Effector memory CD8-positive, alpha-beta T cell (primary cell): Measurements from ENCODE around the gene PSMB8.
A peak's percentile ranks its signal among the peaks of the same experiment; 100 is the strongest.
"Not testable (repeated sequence)": the region's sequence is repeated elsewhere in the genome, so short reads cannot be mapped to it uniquely, and the experiment has no call there.

ENCODE experiments used
- ATAC-seq: fragments of 150-1000 bp; cut with Tn5 transposase; replicated peaks from 2 replicates; pipeline ENCODE4 v1.10.0; 2021; ENCODE audit warnings: mild to moderate bottlenecking, moderate library complexity
- DNase-seq, 3 experiments: peaks; one replicate each; pipeline ENCODE4 v3.0.0; 2021
- H3K27ac Mint-ChIP-seq, 2 donors: one replicate each; pipeline ENCODE4 v1.8.0; 2022; ENCODE audit warnings: mild to moderate bottlenecking in 2 of 2, mixed read lengths in 2 of 2, moderate library complexity in 2 of 2
- H3K27me3 Mint-ChIP-seq, 2 donors: one replicate each; pipeline ENCODE4 v1.8.0; 2022; ENCODE audit warnings: mixed read lengths in 2 of 2
- H3K36me3 Mint-ChIP-seq: one replicate; pipeline ENCODE4 v1.8.0; 2022; ENCODE audit warnings: mild to moderate bottlenecking, moderate library complexity, mixed read lengths; ENCODE audit not compliant: insufficient read depth
- H3K4me1 Mint-ChIP-seq, 2 donors: one replicate each; pipeline ENCODE4 v1.8.0; 2022; ENCODE audit warnings: low read depth in 2 of 2, mixed read lengths in 2 of 2
- H3K4me3 Mint-ChIP-seq, 2 donors: one replicate each; pipeline ENCODE4 v1.8.0; 2022; ENCODE audit warnings: mild to moderate bottlenecking in 2 of 2, mixed read lengths in 2 of 2, moderate library complexity in 2 of 2
- H3K9me3 Mint-ChIP-seq, 2 donors: one replicate each; pipeline ENCODE4 v1.8.0; 2022; ENCODE audit warnings: mixed read lengths in 2 of 2

Gene PSMB8

GRCh38 chr6:32818867-32819266 lies 25.0 kb downstream of the PSMB8 start:
- Mint-ChIP-seq H3K9me3 (no peaks in the 10 kb centered on the region), H3K36me3 (peaks cover 7% of the 10 kb centered on the region), H3K4me3 (no peak overlapping the region), H3K4me1 (peaks cover 0 to 2% of the 10 kb centered on the region in 2 donors), H3K27ac (no peak overlapping the region), H3K27me3 (no peaks in the 10 kb centered on the region)
- DNase-seq (no peak), ATAC-seq (no peak)

- DNase-seq (no peak), ATAC-seq (peak; percentile 85)
- no peaks in the 10 kb centered on the region for H3K36me3 Mint-ChIP-seq
- no peaks in the 10 kb centered on the region for H3K9me3 Mint-ChIP-seq
- no peaks in the 10 kb centered on the region for H3K27me3 Mint-ChIP-seq
- peaks cover 0 to 2% of the 10 kb centered on the region in 2 donors for H3K4me1 Mint-ChIP-seq
- no peak within 1 kb of the TSS for H3K27ac Mint-ChIP-seq
- peak within 1 kb of the TSS in 1 of 2 donors; percentile 33 for H3K4me3 Mint-ChIP-seq
Measured at GRCh38 chr6:32816746-32817204, 27.1 kb downstream of the PSMB8 start, which contains the start of gene HLA-DOB. Gene HLA-DOB (minus strand): TSS chr6:32817002. CDS start chr6:32816951, 51 bp downstream.

- Mint-ChIP-seq H3K9me3 (no peaks in the 10 kb centered on the region), H3K4me1 (peaks cover 0 to 2% of the 10 kb centered on the region in 2 donors), H3K4me3 (no peak overlapping the region), H3K36me3 (no peaks in the 10 kb centered on the region), H3K27ac (no peak overlapping the region), H3K27me3 (no peaks in the 10 kb centered on the region)
- no peak for DNase-seq
- no peak for ATAC-seq
Measured at GRCh38 chr6:32815996-32816395, 27.9 kb downstream of the PSMB8 start.

GRCh38 chr6:32815115-32815514 lies 28.7 kb downstream of the PSMB8 start:
- no peaks in the 10 kb centered on the region for H3K27me3 Mint-ChIP-seq
- H3K9me3 Mint-ChIP-seq, result no peaks in the 10 kb centered on the region
- no peak overlapping the region for H3K4me3 Mint-ChIP-seq
- no peak for ATAC-seq
- no peaks in the 10 kb centered on the region for H3K36me3 Mint-ChIP-seq
- peaks cover 0 to 2% of the 10 kb centered on the region in 2 donors for H3K4me1 Mint-ChIP-seq
- peak overlapping the region in 1 of 2 donors; percentile 13 for H3K27ac Mint-ChIP-seq
- DNase-seq, result no peak

- no peak overlapping the region for H3K27ac Mint-ChIP-seq
- DNase-seq (no peak), ATAC-seq (no peak)
- no peak overlapping the region for H3K4me3 Mint-ChIP-seq
- peaks cover 0 to 2% of the 10 kb centered on the region in 2 donors for H3K4me1 Mint-ChIP-seq
- H3K27me3 Mint-ChIP-seq, result no peaks in the 10 kb centered on the region
- no peaks in the 10 kb centered on the region for H3K9me3 Mint-ChIP-seq
- H3K36me3 Mint-ChIP-seq, result no peaks in the 10 kb centered on the region
Measured at GRCh38 chr6:32814145-32814544, 29.7 kb downstream of the PSMB8 start.

- no peaks in the 10 kb centered on the region for H3K36me3 Mint-ChIP-seq
- H3K27ac Mint-ChIP-seq, result no peak overlapping the region
- no peaks in the 10 kb centered on the region for H3K9me3 Mint-ChIP-seq
- H3K4me1 Mint-ChIP-seq, result peaks cover 0 to 3% of the 10 kb centered on the region in 2 donors
- H3K27me3 Mint-ChIP-seq, result peaks cover 29 to 34% of the 10 kb centered on the region in 2 donors
- ATAC-seq (no peak), DNase-seq (no peak)
- H3K4me3 Mint-ChIP-seq, result no peak overlapping the region
Measured at GRCh38 chr6:32809171-32809570, 34.7 kb downstream of the PSMB8 start.

- Mint-ChIP-seq H3K4me1 (peaks cover 0 to 3% of the 10 kb centered on the region in 2 donors), H3K4me3 (no peak overlapping the region), H3K27ac (no peak overlapping the region), H3K27me3 (peaks cover 50 to 55% of the 10 kb centered on the region in 2 donors), H3K9me3 (no peaks in the 10 kb centered on the region), H3K36me3 (peaks cover 3% of the 10 kb centered on the region)
- DNase-seq (no peak), ATAC-seq (no peak)
Measured at GRCh38 chr6:32807020-32807580, 36.7 kb downstream of the PSMB8 start.

- H3K36me3 Mint-ChIP-seq, H3K4me3 Mint-ChIP-seq, H3K4me1 Mint-ChIP-seq, ATAC-seq, DNase-seq, H3K9me3 Mint-ChIP-seq, H3K27ac Mint-ChIP-seq: not testable (repeated sequence)
- H3K27me3 Mint-ChIP-seq, result peaks cover 61 to 71% of the 10 kb centered on the region in 2 donors
Measured at GRCh38 chr6:32805404-32805803, 38.4 kb downstream of the PSMB8 start.

GRCh38 chr6:32803416-32803815 lies 40.4 kb downstream of the PSMB8 start:
- Mint-ChIP-seq H3K4me1 (peaks cover 0 to 3% of the 10 kb centered on the region in 2 donors), H3K27me3 (peaks cover 66 to 79% of the 10 kb centered on the region in 2 donors), H3K4me3 (no peak overlapping the region), H3K9me3 (peaks cover 0 to 8% of the 10 kb centered on the region in 2 donors), H3K27ac (no peak overlapping the region), H3K36me3 (peaks cover 3% of the 10 kb centered on the region)
- DNase-seq (no peak), ATAC-seq (no peak)

GRCh38 chr6:32799740-32800139 lies 44.1 kb downstream of the PSMB8 start:
- H3K4me3 Mint-ChIP-seq, result no peak overlapping the region
- no peak overlapping the region for H3K27ac Mint-ChIP-seq
- peaks cover 3 to 12% of the 10 kb centered on the region in 2 donors for H3K4me1 Mint-ChIP-seq
- H3K36me3 Mint-ChIP-seq, result peaks cover 8% of the 10 kb centered on the region
- no peak for DNase-seq
- ATAC-seq, result no peak
- H3K27me3 Mint-ChIP-seq, result peaks cover 74 to 86% of the 10 kb centered on the region in 2 donors
- H3K9me3 Mint-ChIP-seq, result peaks cover 0 to 8% of the 10 kb centered on the region in 2 donors

- H3K36me3 Mint-ChIP-seq, result peaks cover 8% of the 10 kb centered on the region
- H3K9me3 Mint-ChIP-seq, result peaks cover 0 to 8% of the 10 kb centered on the region in 2 donors
- H3K4me1 Mint-ChIP-seq, result peaks cover 3 to 12% of the 10 kb centered on the region in 2 donors
- DNase-seq (no peak), ATAC-seq (no peak)
- no peak overlapping the region for H3K27ac Mint-ChIP-seq
- H3K4me3 Mint-ChIP-seq, result no peak overlapping the region
- peaks cover 74 to 86% of the 10 kb centered on the region in 2 donors for H3K27me3 Mint-ChIP-seq
Measured at GRCh38 chr6:32799168-32799567, 44.7 kb downstream of the PSMB8 start.

GRCh38 chr6:32796848-32797776 lies 46.7 kb downstream of the PSMB8 start:
- peaks cover 73 to 86% of the 10 kb centered on the region in 2 donors for H3K27me3 Mint-ChIP-seq
- H3K9me3 Mint-ChIP-seq, result peaks cover 0 to 8% of the 10 kb centered on the region in 2 donors
- H3K4me3 Mint-ChIP-seq, result peak overlapping the region; percentile 37 to 48
- peak; percentile 75 for ATAC-seq
- no peak overlapping the region for H3K27ac Mint-ChIP-seq
- H3K36me3 Mint-ChIP-seq, result peaks cover 5% of the 10 kb centered on the region
- peaks cover 3 to 12% of the 10 kb centered on the region in 2 donors for H3K4me1 Mint-ChIP-seq
- peak; percentile 78 to 85 (median 79) for DNase-seq

- no peak for ATAC-seq
- Mint-ChIP-seq H3K27me3 (peaks cover 82 to 93% of the 10 kb centered on the region in 2 donors), H3K36me3 (peaks cover 5% of the 10 kb centered on the region), H3K9me3 (peaks cover 0 to 8% of the 10 kb centered on the region in 2 donors), H3K4me3 (no peak overlapping the region), H3K4me1 (peaks cover 3 to 12% of the 10 kb centered on the region in 2 donors), H3K27ac (no peak overlapping the region)
- no peak for DNase-seq
Measured at GRCh38 chr6:32794510-32794909, 49.3 kb downstream of the PSMB8 start.
